ENCODE results near the gene CLPTM1. TPM values are rescaled to one million over a fixed set of nuclear protein-coding genes. Genes with fewer than 3 reads are reported as not detected.

CLPTM1 gene
- polyA plus RNA-seq, 1 donor from 2014 or later: 15.3 TPM

DNA sequence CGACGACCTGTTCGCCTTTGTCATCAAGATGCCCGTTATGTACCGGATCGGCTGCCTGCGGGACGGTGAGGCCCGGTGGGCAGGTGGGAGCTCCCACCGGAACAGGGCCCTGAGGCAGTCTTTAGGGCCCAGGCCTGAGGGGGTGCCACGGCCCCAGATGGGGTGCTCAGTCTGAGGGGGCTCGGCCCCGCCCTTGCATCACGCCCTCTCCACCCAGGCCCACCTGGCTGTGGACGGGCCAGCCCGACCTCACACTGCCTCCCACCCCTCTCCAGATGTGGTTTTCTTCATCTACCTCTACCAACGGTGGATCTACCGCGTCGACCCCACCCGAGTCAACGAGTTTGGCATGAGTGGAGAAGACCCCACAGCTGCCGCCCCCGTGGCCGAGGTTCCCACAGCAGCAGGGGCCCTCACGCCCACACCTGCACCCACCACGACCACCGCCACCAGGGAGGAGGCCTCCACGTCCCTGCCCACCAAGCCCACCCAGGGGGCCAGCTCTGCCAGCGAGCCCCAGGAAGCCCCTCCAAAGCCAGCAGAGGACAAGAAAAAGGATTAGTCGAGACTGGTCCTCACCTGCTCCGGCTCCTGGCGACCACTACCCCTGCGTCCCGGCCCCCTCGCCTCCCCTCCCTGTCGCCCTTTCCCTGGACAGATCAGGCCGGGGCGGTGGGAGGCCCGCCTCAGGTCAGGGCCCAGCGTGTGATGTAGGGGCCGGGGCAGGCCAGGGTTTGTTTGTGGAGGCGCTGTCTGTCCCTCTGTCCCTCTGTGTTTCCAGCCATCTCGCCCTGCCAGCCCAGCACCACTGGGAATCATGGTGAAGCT is 37.4 kb downstream of the CLPTM1 start:
- H3K4me2 ChIP-seq (ENCODE audit: low read length): no peak overlapping the region
- no peaks in the 10 kb centered on the region for H3K36me3 ChIP-seq (ENCODE audit: insufficient read depth, low read length)
- no peaks in the 10 kb centered on the region for H4K20me1 ChIP-seq (ENCODE audit: insufficient read depth)
- H3F3A ChIP-seq (ENCODE audit: insufficient read depth, low read length, poor library complexity, severe bottlenecking): no peaks in the 10 kb centered on the region
- no peak overlapping the region for H3K27ac ChIP-seq (ENCODE audit: low read length)
- H2AFZ ChIP-seq (ENCODE audit: low read depth, low read length): no peak overlapping the region
- no peak for TF ChIP-seq POLR2AphosphoS5 (IDR thresholded peaks at IDR 0.05)
- no peak for TF ChIP-seq RAD21 (conservative IDR thresholded peaks at IDR 0.05)
- no peak for TF ChIP-seq SMC3 (conservative IDR thresholded peaks at IDR 0.05; ENCODE audit: poor library complexity)
- TF ChIP-seq EZH2 (IDR thresholded peaks at IDR 0.05; ENCODE audit: borderline replicate concordance, insufficient read depth, low read length, poor library complexity, severe bottlenecking): no peak
- no peak for TF ChIP-seq TAF1 (IDR thresholded peaks at IDR 0.05; ENCODE audit: low read depth)
- no peak for TF ChIP-seq MXI1 (conservative IDR thresholded peaks at IDR 0.05; ENCODE audit: poor library complexity, severe bottlenecking)
- H3K27me3 ChIP-seq (ENCODE audit: insufficient read depth, low read depth, low read length): no peaks in the 10 kb centered on the region
- no peaks in the 10 kb centered on the region for H3K9me3 ChIP-seq (ENCODE audit: low read length)
- H3K4me3 ChIP-seq (ENCODE audit: low read length): no peak overlapping the region
- H3K9me2 ChIP-seq (ENCODE audit: insufficient read depth, low read length): no peaks in the 10 kb centered on the region
- no peak overlapping the region for H3K9ac ChIP-seq (ENCODE audit: low read length)
- H3K79me2 ChIP-seq (replicated peaks; ENCODE audit: insufficient read depth, low read length): no peaks in the 10 kb centered on the region

DNA sequence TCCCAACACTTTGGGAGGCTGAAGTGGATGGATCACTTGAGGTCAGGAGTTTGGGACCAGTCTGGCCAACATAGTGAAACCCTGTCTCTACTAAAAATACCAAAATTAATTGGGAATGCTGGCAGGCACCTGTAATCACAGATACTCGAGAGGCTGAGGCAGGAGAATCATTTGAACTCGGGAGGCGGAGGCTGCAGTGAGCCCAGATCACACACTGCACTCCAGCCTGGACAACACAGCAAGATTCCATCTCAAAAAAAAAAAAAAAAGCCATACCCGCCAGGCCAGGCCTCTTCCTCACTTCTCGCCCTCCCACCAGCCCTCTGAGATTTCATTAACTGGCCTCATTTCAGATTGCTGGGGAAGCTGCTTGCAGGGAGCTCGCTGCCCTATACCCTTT is 38.3 kb downstream of the CLPTM1 start:
- no peaks in the 10 kb centered on the region for H3K27me3 ChIP-seq (ENCODE audit: insufficient read depth, low read depth, low read length)
- H4K20me1 ChIP-seq (ENCODE audit: insufficient read depth): no peaks in the 10 kb centered on the region
- no peaks in the 10 kb centered on the region for H3F3A ChIP-seq (ENCODE audit: insufficient read depth, low read length, poor library complexity, severe bottlenecking)
- no peak overlapping the region for H2AFZ ChIP-seq (ENCODE audit: low read depth, low read length)
- no peaks in the 10 kb centered on the region for H3K9me2 ChIP-seq (ENCODE audit: insufficient read depth, low read length)
- H3K9ac ChIP-seq (ENCODE audit: low read length): no peak overlapping the region
- no peak overlapping the region for H3K27ac ChIP-seq (ENCODE audit: low read length)
- no peak overlapping the region for H3K4me3 ChIP-seq (ENCODE audit: low read length)
- TF ChIP-seq, protein P1, sequence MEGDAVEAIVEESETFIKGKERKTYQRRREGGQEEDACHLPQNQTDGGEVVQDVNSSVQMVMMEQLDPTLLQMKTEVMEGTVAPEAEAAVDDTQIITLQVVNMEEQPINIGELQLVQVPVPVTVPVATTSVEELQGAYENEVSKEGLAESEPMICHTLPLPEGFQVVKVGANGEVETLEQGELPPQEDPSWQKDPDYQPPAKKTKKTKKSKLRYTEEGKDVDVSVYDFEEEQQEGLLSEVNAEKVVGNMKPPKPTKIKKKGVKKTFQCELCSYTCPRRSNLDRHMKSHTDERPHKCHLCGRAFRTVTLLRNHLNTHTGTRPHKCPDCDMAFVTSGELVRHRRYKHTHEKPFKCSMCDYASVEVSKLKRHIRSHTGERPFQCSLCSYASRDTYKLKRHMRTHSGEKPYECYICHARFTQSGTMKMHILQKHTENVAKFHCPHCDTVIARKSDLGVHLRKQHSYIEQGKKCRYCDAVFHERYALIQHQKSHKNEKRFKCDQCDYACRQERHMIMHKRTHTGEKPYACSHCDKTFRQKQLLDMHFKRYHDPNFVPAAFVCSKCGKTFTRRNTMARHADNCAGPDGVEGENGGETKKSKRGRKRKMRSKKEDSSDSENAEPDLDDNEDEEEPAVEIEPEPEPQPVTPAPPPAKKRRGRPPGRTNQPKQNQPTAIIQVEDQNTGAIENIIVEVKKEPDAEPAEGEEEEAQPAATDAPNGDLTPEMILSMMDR (IDR thresholded peaks at IDR 0.05; ENCODE audit: poor library complexity, severe bottlenecking): no peak
- TF ChIP-seq, protein P2, sequence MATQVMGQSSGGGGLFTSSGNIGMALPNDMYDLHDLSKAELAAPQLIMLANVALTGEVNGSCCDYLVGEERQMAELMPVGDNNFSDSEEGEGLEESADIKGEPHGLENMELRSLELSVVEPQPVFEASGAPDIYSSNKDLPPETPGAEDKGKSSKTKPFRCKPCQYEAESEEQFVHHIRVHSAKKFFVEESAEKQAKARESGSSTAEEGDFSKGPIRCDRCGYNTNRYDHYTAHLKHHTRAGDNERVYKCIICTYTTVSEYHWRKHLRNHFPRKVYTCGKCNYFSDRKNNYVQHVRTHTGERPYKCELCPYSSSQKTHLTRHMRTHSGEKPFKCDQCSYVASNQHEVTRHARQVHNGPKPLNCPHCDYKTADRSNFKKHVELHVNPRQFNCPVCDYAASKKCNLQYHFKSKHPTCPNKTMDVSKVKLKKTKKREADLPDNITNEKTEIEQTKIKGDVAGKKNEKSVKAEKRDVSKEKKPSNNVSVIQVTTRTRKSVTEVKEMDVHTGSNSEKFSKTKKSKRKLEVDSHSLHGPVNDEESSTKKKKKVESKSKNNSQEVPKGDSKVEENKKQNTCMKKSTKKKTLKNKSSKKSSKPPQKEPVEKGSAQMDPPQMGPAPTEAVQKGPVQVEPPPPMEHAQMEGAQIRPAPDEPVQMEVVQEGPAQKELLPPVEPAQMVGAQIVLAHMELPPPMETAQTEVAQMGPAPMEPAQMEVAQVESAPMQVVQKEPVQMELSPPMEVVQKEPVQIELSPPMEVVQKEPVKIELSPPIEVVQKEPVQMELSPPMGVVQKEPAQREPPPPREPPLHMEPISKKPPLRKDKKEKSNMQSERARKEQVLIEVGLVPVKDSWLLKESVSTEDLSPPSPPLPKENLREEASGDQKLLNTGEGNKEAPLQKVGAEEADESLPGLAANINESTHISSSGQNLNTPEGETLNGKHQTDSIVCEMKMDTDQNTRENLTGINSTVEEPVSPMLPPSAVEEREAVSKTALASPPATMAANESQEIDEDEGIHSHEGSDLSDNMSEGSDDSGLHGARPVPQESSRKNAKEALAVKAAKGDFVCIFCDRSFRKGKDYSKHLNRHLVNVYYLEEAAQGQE (IDR thresholded peaks at IDR 0.05; ENCODE audit: borderline replicate concordance): no peak
- no peak for TF ChIP-seq EZH2 (IDR thresholded peaks at IDR 0.05; ENCODE audit: borderline replicate concordance, insufficient read depth, low read length, poor library complexity, severe bottlenecking)
- no peak for TF ChIP-seq MXI1 (conservative IDR thresholded peaks at IDR 0.05; ENCODE audit: poor library complexity, severe bottlenecking)
- TF ChIP-seq SMC3 (conservative IDR thresholded peaks at IDR 0.05; ENCODE audit: poor library complexity): no peak
- TF ChIP-seq RAD21 (conservative IDR thresholded peaks at IDR 0.05): no peak
- no peak for TF ChIP-seq POLR2AphosphoS5 (IDR thresholded peaks at IDR 0.05)
- no peak for TF ChIP-seq EP300 (conservative IDR thresholded peaks at IDR 0.05; ENCODE audit: poor library complexity, severe bottlenecking)
- no peak for TF ChIP-seq TAF1 (IDR thresholded peaks at IDR 0.05; ENCODE audit: low read depth)
- no peak overlapping the region for H3K4me2 ChIP-seq (ENCODE audit: low read length)
- H3K36me3 ChIP-seq (ENCODE audit: insufficient read depth, low read length): no peaks in the 10 kb centered on the region
- H3K79me2 ChIP-seq (replicated peaks; ENCODE audit: insufficient read depth, low read length): no peaks in the 10 kb centered on the region
- H3K9me3 ChIP-seq (ENCODE audit: low read length): no peaks in the 10 kb centered on the region
